HG02610 (cell line): ENCODE results near the gene RAD50.
A peak's percentile ranks its signal among the peaks of the same experiment; 100 is the strongest.
"Not testable (repeated sequence)": the region's sequence is repeated elsewhere in the genome, so short reads cannot be mapped to it uniquely, and the experiment has no call there.

Experiments used
- ATAC-seq: cut with Tn5 transposase; IDR thresholded peaks from one replicate; pipeline ENCODE4 v1.9.1; 2021; ENCODE audit warnings: mild to moderate bottlenecking, moderate library complexity; ENCODE audit not compliant: unreplicated experiment

RAD50 gene

DNA sequence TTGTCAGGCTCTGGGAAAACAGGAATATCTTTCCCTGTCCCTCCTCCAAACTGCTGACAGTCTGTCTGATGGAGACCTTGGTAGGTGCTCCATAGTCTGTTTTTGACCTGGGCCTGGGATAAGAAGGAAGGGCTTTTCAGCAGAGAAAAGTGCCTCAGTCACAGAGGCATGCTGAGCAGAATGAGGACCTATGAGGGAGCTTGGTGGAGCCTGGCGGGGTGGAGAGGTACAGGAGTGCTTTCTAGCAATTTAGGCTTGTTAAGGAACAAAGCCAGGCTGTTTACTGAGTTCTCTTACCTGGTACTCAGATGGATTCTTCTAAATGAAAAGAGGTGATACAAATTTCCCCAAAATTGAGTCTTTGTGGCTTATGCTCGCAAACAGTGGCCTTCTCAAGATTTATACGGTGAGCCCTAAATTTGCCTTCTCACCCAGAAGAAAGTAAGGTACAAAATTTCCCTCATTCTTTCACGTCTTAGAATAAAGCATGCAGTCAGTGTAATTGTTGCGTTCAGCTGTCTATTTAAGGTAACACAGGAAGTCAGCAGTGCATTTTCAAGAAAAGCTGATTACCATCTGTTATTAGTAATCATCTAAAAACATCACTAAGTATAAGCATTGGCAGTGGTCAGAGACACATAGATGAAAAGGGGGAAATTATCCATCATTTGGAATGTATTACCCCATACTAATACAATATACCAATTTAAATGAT, 72.6 kb downstream of the RAD50 start:
- peak; percentile 74 for ATAC-seq

- not testable (repeated sequence) for ATAC-seq
These were observed 76.8 kb downstream of the RAD50 start for GRCh38 chr5:132633587-132633986.

DNA sequence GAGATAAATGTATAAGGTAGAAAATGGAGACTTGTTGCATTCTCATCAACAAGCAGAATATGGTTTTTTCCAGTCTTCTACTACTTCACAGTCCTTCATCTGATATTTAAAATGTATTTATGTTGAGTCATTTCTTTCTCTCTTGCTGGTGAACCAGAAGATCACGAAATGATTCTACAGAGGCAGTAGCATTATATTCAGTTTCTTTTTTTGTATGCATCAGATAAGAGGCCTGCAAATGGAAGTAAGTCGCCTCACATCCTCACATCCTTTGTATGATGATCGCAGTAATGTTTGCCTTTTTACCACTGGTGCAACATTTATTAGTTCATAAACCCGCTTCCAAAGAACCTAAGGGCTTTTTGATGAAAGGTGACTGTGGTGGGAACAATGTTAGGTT, 79.1 kb downstream of the RAD50 start:
- peak; percentile 68 for ATAC-seq

DNA sequence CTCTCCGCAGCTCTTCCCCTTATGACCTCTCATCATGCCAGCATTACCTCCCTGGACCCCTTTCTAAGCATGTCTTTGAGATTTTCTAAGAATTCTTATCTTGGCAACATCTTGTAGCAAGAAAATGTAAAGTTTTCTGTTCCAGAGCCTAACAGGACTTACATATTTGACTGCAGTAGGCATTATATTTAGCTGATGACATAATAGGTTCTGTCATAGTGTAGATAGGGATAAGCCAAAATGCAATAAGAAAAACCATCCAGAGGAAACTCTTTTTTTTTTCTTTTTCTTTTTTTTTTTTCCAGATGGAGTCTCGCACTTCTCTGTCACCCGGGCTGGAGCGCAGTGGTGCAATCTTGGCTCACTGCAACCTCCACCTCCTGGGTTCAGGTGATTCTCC, 80.5 kb downstream of the RAD50 start:
- no peak for ATAC-seq

DNA sequence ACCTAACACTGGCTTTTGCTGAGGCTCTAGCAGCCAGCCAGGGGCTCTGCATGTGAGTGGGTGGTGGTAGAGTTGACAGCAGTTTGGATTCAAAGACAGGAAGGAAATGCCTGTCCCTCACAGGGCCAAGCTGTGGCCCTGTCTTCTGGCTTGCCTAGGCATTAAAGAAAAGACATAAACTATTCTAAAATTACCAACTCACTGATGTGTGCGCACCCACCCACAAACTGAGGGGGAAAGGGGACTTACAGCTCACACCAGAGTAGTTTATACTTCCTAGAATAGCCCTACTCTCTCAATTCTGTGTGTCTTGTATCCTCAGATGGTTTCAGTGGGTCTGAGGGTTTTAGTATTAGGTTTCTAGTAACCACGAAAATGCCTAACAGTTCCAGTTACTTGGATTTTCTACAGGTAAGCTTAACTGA, 82.9 kb downstream of the RAD50 start:
- peak; percentile 57 for ATAC-seq

GRCh38 chr5:132640613-132641012, 83.8 kb downstream of the RAD50 start:
- ATAC-seq: peak; percentile 18

DNA sequence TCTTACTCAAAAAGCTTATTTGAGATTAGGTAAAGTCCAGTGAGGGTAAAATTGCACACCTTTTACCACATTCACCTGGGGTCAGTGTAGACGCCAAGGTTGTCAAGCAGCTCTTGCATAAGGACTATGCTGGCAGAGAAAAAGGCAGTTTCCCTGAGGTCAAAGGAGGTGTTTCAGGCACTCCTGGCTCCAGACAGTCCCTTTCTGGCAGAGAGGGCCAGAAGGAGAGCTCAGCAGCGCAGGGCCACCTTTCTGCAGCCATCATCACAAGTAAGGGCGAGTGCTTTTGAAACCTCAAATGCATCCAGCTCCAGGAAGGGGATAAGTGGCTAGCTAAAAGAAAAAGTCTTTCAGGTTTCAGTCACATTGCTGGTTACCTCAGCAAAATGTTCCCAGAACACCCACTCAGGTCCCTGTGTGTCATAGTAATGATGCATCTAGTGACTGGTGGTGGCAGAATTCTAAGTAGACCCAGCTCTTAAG, 84.5 kb downstream of the RAD50 start:
- ATAC-seq: peak; percentile 52

GRCh38 chr5:132641841-132642240, 85.1 kb downstream of the RAD50 start:
- ATAC-seq: no peak

DNA sequence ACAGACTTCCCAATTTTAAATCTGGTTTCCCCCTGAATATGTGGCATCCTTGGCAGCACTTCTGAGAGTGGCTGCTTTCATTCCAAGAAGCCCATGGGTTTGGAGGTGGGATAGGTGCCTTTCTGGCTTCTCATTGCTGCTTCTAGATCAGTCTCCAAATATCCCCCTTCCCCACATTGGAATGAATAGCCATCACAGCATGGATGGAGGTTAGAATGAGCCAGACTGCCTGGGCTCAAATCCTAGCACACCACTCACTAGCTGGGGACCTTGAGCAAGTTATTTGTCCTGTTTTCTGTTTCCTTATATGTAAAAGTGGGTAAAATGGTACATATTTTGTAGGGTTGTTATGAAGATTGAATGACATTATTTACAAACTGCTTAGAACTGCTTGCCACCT, 87.4 kb downstream of the RAD50 start:
- ATAC-seq: no peak

DNA sequence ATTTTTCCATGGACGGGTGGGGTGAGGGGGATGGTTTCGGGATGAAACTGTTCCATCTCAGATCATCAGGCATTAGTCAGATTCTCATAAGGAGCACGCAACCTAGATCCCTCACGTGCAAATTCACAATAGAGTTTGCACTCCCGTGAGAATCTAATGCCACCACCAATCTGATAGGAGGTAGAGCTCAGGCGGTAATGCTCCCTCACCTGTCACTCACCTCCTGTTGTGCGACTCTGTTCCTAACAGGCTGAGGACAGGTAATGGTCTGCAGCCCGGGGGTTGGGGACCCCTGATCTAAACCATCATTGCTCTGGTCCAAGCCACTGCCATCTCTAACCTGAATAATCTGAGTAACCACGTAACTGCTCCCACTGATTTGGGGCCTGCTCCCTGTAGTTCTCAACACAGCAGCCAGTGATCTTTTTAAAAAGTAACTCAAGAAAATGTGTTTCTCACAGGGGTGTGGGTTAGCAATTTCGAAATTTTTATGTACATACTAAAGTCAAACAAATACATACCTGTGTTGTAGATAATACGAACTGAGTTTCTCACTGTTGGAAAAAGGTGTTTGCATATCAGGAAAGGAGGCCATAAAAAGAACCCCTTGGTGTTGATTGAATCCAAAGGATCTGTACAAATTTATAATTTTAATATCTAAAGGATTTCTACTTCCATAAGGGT, 89.9 kb downstream of the RAD50 start:
- no peak for ATAC-seq

- no peak for ATAC-seq
These were observed 90.7 kb downstream of the RAD50 start for GRCh38 chr5:132647473-132647872.

GRCh38 chr5:132648355-132648754, 91.6 kb downstream of the RAD50 start:
- no peak for ATAC-seq

DNA sequence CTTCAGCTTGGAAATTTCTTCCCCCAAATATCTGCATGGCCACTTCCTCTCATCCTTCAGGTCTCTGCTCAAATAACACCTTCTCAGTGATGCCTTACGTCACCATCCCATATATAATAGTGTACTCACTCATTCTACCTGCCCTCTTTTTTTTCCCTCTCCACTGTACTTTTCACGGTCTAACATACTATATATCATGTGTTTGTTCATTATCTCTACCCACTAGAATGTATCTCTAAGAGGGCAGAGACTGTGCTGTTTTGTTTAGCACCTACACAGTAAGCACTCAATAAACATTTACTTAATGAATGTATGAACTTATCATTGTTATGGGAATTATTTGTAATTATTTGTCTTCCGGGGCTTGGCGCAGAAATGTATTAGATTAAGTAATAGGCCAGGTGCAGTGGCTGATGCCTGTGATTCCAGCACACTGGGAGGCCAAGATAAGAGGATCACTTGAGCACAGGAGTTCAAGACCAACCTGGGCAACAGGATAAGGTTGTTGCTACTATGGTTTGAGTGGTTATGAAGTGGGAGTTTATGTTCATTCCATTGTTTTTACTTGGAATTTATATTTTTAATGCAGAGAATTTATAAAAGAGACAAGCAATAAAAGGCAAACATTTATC, 95.2 kb downstream of the RAD50 start:
- no peak for ATAC-seq

GRCh38 chr5:132653716-132654115, 96.9 kb downstream of the RAD50 start:
- ATAC-seq: no peak

- ATAC-seq: no peak
These were observed 99.3 kb downstream of the RAD50 start for GRCh38 chr5:132655821-132656773.

DNA sequence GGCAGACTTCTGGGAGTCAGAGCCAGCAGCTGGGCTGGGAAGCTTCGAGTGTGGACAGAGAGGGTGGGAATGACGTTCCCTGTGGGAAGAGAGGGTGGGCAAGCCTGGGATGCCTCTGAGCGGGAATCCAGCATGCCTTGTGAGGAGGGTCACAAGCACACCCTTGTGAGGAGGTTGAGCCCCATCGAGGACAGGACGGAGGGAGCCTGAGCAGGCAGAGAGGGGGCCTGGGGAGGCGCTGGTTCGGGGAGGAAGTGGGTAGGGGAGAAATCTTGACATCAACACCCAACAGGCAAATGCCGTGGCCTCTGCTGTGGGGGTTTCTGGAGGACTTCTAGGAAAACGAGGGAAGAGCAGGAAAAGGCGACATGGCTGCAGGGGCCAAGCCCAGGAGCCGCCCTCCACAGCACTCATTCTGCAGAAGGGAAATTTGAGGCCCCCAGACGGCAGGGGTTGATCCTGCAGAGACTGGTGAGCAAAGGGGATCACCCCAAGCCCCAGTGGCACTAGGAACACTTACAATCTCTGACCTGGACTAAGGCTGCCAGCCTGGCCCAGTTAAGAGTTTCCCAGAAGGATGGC, 100.1 kb downstream of the RAD50 start:
- ATAC-seq: no peak

GRCh38 chr5:132657676-132658380, 101.1 kb downstream of the RAD50 start, which contains the start of gene IL13:
IL13 (plus strand) TSS chr5:132658173; CDS start chr5:132658187, 14 bp downstream.
- ATAC-seq: no peak

DNA sequence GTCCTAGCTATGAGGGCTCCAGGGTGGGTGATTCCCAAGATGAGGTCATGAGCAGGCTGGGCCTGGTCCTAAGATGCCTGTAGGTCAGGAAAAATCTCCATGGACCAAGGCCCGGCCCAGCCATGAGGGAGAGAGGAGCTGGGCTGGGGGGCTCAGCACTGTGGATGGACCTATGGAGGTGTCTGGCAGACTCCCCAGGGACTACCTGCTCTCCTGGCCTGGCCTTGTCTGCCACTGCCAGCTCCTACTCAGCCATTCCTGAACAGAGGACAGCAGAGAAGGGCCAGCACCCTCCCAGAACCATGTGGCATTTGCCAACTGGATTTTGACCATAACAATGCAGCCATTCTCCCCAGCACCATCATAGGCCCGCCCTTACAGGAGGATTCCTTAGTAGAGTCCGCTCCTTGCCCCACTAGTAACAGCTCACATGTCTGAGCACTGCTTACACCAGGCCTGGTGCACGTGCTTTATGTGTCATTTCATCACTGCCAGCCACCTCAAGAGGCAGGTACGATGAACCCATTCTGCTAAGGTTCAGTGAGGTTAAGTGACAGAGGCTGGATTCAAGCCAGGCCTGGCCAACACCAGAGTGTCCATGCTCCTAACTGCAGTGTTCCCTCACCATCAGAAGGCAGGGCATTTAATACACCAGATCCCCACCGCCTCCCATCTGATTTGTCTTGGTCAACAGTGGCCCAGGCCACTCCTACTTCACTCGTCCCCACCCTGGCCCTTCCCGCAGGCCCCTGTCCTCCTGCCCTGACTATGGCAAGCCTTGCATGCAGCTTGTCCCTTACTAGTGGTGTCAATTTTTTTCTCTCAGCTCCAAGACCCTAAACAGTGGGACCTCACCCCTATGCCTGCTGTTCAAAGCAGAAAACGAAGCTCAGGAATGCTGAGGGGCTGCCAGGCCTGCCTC, 101.9 kb downstream of the RAD50 start:
- ATAC-seq: no peak
